Measurements from ENCODE around the gene HACD3. TPM values are rescaled to one million over a fixed set of nuclear protein-coding genes. Genes with fewer than 3 reads are reported as not detected.

HACD3 gene
- total and polyA plus RNA-seq, 2 donors (not counting 1 experiment from before 2014, with no cell fraction given): 4.5 to 18.8 TPM

DNA sequence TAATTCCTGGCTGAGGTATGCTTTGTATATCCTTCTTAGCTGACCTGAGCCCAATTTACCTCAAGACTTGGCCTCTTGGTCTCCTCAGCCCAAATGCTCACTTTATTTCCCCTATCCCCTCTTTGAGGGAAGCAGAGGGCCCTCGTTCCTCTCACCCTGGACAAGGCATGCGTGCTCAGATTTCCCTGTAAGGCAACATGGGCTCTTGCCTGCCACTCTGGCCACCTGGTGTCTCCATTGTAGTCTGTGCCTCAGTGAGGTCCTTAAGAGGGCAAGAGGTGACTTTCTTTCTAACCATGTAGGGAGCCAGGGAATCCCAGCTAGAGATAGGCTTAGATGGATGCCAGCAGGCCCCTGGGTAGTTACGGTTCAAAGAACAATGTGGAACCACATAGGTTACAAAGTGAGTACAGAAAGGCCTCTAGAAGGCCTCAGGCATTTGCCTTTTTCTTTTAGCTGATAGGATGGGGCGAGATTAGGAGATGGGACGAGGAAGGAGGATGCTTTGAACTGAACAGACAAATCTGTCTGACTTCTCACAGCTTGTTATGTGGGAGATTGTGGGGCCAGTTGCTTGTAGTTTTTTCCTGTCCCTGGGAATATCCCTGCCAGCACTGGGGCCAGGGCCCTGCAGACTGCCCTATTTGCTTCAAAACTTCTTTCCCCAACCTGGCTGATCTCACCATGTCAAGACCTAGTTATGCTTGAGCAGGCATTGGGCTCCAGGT, 81.8 kb downstream of the HACD3 start:
- Histone ChIP-seq H2AFZ (ENCODE audit: insufficient read depth, low read depth, low read length, poor library complexity, severe bottlenecking) (peak overlapping the region; percentile 93), H3K36me3 (replicated peaks in 1 of 2; ENCODE audit: control extremely low read depth in 1 of 2, control insufficient read depth in 1 of 2, extremely low read depth in 1 of 2, insufficient read depth in 2 of 2, low read length in 1 of 2) (no peaks in the 10 kb centered on the region), H3K79me2 (ENCODE audit: control insufficient read depth, insufficient read depth, low read length) (peaks cover 8% of the 10 kb centered on the region), H3K9me3 (ENCODE audit: control extremely low read depth in 1 of 3, control insufficient read depth in 2 of 3, insufficient read depth in 1 of 3, low read length in 2 of 3) (no peaks in the 10 kb centered on the region), H3K27ac (ENCODE audit: low read length in 2 of 2) (peak overlapping the region; percentile 78 to 95), H4K20me1 (ENCODE audit: control insufficient read depth, insufficient read depth, low read length, poor library complexity, severe bottlenecking) (no peaks in the 10 kb centered on the region), H3K4me3 (ENCODE audit: control extremely low read depth in 1 of 5, extremely low read depth in 1 of 5, insufficient read depth in 1 of 5, low read depth in 2 of 5, low read length in 4 of 5) (peak overlapping the region; percentile 61 to 90 (median 85)), H3K27me3 (replicated peaks in 1 of 4; ENCODE audit: control extremely low read depth in 1 of 4, control insufficient read depth in 3 of 4, insufficient read depth in 4 of 4, low read length in 3 of 4) (no peaks in the 10 kb centered on the region), H3K9ac (ENCODE audit: low read length) (peak overlapping the region; percentile 89), H3K4me2 (replicated peaks; ENCODE audit: low read depth, low read length, poor library complexity, severe bottlenecking) (peak overlapping the region; percentile 76), H3K4me1 (ENCODE audit: control insufficient read depth in 2 of 2, insufficient read depth in 2 of 2, low read length in 2 of 2) (peaks cover 17 to 21% of the 10 kb centered on the region in 2 donors)
- TF ChIP-seq, protein P1, sequence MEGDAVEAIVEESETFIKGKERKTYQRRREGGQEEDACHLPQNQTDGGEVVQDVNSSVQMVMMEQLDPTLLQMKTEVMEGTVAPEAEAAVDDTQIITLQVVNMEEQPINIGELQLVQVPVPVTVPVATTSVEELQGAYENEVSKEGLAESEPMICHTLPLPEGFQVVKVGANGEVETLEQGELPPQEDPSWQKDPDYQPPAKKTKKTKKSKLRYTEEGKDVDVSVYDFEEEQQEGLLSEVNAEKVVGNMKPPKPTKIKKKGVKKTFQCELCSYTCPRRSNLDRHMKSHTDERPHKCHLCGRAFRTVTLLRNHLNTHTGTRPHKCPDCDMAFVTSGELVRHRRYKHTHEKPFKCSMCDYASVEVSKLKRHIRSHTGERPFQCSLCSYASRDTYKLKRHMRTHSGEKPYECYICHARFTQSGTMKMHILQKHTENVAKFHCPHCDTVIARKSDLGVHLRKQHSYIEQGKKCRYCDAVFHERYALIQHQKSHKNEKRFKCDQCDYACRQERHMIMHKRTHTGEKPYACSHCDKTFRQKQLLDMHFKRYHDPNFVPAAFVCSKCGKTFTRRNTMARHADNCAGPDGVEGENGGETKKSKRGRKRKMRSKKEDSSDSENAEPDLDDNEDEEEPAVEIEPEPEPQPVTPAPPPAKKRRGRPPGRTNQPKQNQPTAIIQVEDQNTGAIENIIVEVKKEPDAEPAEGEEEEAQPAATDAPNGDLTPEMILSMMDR (IDR thresholded peaks at IDR 0.05): no peak
- TF ChIP-seq EZH2 (IDR thresholded peaks at IDR 0.05; ENCODE audit: borderline replicate concordance, insufficient read depth, low read depth, low read length, poor library complexity, severe bottlenecking): no peak
- no peaks in the 10 kb centered on the region for H3K27me3 Mint-ChIP-seq
- no peaks in the 10 kb centered on the region for H3K9me3 Mint-ChIP-seq (ENCODE audit: insufficient read depth)
- peak overlapping the region; percentile 98 for H3K27ac Mint-ChIP-seq
- H3K4me3 Mint-ChIP-seq: peak overlapping the region; percentile 99
- 88% methylated on average over 3 of the region's 5 CpGs for WGBS (ENCODE audit: insufficient coverage)
- intact Hi-C loops (cut with micrococcal nuclease): loop anchor here (1.0 kb wide), 3 partner anchors 95 to 257 kb away; partner anchors contain the start of genes DPP8 and RAB11A
- H3K4me1 Mint-ChIP-seq: peaks cover 38% of the 10 kb centered on the region
- no peak for ATAC-seq (ENCODE audit: low read depth)
- POLR2A ChIA-PET: no interaction called here
- DNase-seq: peak; percentile 33
- CTCF ChIA-PET: interaction anchor here (1.4 to 2.6 kb wide), 3 partner anchors 16 to 257 kb away, joined by 3 to 9 read pairs (median 7); partner anchors contain the start of gene RAB11A

DNA sequence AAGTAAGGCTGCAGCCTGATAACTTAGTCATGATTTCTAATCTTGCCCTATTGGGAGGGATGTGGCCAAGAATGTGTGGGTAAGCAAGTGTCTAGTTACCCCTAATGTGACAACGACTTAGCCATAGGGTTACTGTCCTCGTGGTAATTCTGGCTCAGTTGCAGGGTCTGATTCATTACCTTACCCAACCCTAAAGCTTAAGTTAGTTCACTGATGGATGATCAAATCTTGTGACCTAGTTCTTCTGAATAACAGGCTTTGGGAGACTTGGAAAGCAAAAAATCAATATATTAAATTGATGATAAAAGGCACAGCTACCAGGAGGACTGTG, 82.3 kb downstream of the HACD3 start:
- Histone ChIP-seq H4K20me1 (ENCODE audit: control insufficient read depth, insufficient read depth, low read length, poor library complexity, severe bottlenecking) (no peaks in the 10 kb centered on the region), H3K79me2 (ENCODE audit: control insufficient read depth, insufficient read depth, low read length) (peaks cover 8% of the 10 kb centered on the region), H3K27ac (ENCODE audit: low read length in 2 of 2) (peak overlapping the region in 1 of 2 donors; percentile 95), H3K27me3 (replicated peaks in 1 of 4; ENCODE audit: control extremely low read depth in 1 of 4, control insufficient read depth in 3 of 4, insufficient read depth in 4 of 4, low read length in 3 of 4) (no peaks in the 10 kb centered on the region), H3K4me3 (ENCODE audit: control extremely low read depth in 1 of 5, extremely low read depth in 1 of 5, insufficient read depth in 1 of 5, low read depth in 2 of 5, low read length in 4 of 5) (no peak overlapping the region), H3K4me1 (ENCODE audit: control insufficient read depth in 2 of 2, insufficient read depth in 2 of 2, low read length in 2 of 2) (peaks cover 17 to 21% of the 10 kb centered on the region in 2 donors), H3K9me3 (ENCODE audit: control extremely low read depth in 1 of 3, control insufficient read depth in 2 of 3, insufficient read depth in 1 of 3, low read length in 2 of 3) (no peaks in the 10 kb centered on the region), H3K36me3 (replicated peaks in 1 of 2; ENCODE audit: control extremely low read depth in 1 of 2, control insufficient read depth in 1 of 2, extremely low read depth in 1 of 2, insufficient read depth in 2 of 2, low read length in 1 of 2) (no peaks in the 10 kb centered on the region), H2AFZ (ENCODE audit: insufficient read depth, low read depth, low read length, poor library complexity, severe bottlenecking) (peak overlapping the region; percentile 93), H3K4me2 (replicated peaks; ENCODE audit: low read depth, low read length, poor library complexity, severe bottlenecking) (peak overlapping the region; percentile 76), H3K9ac (ENCODE audit: low read length) (no peak overlapping the region)
- Mint-ChIP-seq H3K4me1 (peaks cover 35% of the 10 kb centered on the region), H3K9me3 (ENCODE audit: insufficient read depth) (no peaks in the 10 kb centered on the region), H3K27ac (peak overlapping the region; percentile 98), H3K4me3 (peak overlapping the region; percentile 99), H3K27me3 (no peaks in the 10 kb centered on the region)
- ChIA-PET POLR2A (no interaction called here), CTCF (interaction anchor here (1.4 to 2.6 kb wide), 2 partner anchors 26 to 256 kb away, joined by 3 to 9 read pairs; partner anchors contain the start of gene RAB11A)
- intact Hi-C loops (cut with micrococcal nuclease): no loop called here
- DNase-seq (no peak), ATAC-seq (ENCODE audit: low read depth) (no peak)
- TF ChIP-seq EZH2 (IDR thresholded peaks at IDR 0.05; ENCODE audit: borderline replicate concordance, insufficient read depth, low read depth, low read length, poor library complexity, severe bottlenecking): no peak
- TF ChIP-seq, protein P1 (IDR thresholded peaks at IDR 0.05): no peak
- WGBS (ENCODE audit: insufficient coverage): no CpG with 5 or more reads among the region's 2 CpGs

Data from B cell (primary cell).